Upper lobe of left lung (tissue), 4 donors: ENCODE data around the gene MAP3K13.

ENCODE experiments used
- EP300 ChIP-seq, 4 donors: sonication (generic); formaldehyde crosslinking; IDR thresholded peaks; one replicate each; pipeline ENCODE4 v1.5.1; 2017; ENCODE audit warnings: antibody characterized with exemption in 4 of 4, control low read depth in 2 of 4
- POLR2AphosphoS5 ChIP-seq, 2 donors: sonication (generic); formaldehyde crosslinking; IDR thresholded peaks; one replicate each; pipeline ENCODE4 v1.5.1; 2017; ENCODE audit warnings: antibody characterized with exemption in 2 of 2
- TF ChIP-seq, protein P1 (sequence below), 6 experiments: fragments of 450-650 bp in 4 of 6; fragments of 200-600 bp in 2 of 6; sonication (generic) in 2 of 6; IDR thresholded peaks; one replicate each; pipeline ENCODE4 v1.5.1; 2016 to 2019; ENCODE audit warnings: antibody characterized with exemption in 6 of 6

DNA sequence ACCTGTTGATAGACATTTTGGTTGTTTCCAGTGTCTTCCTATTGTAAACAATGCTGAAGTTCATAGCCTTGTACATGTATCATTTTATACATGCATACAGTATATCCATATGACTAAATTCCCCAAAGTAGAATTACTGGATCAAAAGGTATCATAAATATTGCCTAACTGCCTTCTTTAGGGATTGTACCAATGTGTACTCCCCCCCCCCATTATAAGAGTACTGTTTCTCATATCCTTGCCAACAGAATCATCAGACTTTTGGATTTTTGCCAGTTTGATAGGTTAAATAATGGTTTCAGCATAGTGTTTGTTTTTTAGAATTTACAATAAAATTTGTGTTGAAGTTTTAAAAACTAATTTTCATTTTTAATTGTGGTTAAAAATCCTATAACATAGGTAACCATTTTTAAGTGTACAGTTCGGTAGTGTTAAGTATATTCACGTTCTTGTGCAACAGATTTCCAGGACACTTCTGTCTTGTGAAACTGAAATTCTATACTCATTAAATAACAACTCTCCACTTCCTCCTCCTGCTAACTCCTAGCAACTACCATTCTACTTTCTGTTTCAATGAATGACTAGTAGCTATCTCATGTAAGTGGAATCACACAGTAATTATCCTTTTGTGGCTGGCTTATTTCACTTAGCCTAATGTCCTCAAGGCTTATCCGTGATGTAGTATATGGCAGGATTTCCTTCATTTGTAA lies 30.8 kb upstream of the MAP3K13 start:
- TF ChIP-seq, protein P1, sequence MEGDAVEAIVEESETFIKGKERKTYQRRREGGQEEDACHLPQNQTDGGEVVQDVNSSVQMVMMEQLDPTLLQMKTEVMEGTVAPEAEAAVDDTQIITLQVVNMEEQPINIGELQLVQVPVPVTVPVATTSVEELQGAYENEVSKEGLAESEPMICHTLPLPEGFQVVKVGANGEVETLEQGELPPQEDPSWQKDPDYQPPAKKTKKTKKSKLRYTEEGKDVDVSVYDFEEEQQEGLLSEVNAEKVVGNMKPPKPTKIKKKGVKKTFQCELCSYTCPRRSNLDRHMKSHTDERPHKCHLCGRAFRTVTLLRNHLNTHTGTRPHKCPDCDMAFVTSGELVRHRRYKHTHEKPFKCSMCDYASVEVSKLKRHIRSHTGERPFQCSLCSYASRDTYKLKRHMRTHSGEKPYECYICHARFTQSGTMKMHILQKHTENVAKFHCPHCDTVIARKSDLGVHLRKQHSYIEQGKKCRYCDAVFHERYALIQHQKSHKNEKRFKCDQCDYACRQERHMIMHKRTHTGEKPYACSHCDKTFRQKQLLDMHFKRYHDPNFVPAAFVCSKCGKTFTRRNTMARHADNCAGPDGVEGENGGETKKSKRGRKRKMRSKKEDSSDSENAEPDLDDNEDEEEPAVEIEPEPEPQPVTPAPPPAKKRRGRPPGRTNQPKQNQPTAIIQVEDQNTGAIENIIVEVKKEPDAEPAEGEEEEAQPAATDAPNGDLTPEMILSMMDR (IDR thresholded peaks at IDR 0.05): no peak
- TF ChIP-seq POLR2AphosphoS5 (IDR thresholded peaks at IDR 0.05): no peak
- TF ChIP-seq EP300 (IDR thresholded peaks at IDR 0.05): no peak
